Stimulated activated CD4-positive, alpha-beta T cell treated with anti-CD3 and anti-CD28 coated beads, Interleukin-15, amount 100 ng/mL, for 24 hours (primary cell): ENCODE results near the gene ADPRS.

ENCODE experiments used
- DNase-seq: peaks from one replicate; pipeline ENCODE4 v3.0.0-alpha.2; 2020

Gene ADPRS

DNA sequence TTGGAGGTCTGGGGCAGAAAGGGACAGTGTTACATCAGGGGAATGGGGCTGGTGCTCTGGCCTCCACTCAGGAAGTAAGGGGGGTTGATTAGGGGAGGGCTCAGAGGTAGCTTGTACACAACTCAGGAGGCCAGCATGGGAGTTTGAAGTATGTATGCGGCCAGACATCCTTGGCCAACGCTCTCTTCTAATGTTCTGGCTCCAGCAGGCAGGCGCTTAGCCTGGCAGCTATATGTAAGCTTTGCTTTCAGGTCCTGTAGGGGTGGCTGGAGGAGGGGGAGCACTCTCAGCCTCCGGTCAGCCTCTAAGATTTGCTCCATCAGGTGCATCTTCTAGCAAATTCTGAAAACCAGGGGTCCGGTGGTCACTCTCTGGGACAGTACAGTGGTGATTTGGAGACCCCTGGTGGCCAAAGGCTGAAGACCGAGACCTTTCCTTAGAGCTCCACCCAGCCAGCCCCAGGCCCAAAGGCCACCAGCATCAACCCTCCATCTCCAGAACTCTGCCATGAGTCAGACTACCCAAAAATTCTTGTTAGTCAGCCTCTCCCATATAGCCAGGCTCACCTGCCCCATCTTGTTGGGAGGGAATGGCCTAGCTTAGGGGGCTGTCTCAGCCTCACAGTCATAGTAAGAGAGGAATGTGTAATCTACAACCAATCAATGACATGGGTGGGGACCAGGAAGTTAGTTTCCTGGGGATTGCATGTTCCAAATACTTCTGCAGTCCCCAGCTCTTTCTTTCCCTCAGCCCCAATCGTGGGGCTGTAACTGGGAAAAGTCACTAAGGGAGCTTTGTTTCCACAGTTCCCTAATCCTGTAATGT lies 46.0 kb downstream of the ADPRS start:
- DNase-seq = peak; percentile 58

GRCh38 chr1:36135330-36135667 lies 46.6 kb downstream of the ADPRS start:
- DNase-seq = no peak

DNA sequence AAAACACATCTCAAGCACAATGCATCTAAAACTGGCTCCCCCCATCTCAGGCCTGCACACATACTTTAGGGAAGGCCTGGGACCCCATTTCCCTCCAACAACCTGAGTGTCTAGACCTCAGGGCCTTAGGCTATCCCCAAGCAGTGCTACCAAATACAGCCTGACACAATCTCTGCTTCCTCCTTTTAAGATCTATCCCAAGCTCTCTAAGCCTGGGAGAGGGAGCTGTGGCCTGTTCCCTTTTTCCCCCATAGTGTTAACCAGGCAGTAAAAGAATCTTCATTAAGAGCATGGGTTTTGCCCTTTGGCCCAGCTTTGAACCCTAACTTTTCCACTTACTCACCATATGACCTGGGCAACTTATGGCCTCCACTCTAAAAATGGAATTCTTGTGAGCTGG lies 47.1 kb downstream of the ADPRS start:
- no peak for DNase-seq

GRCh38 chr1:36136535-36136934 lies 47.8 kb downstream of the ADPRS start:
- no peak for DNase-seq

GRCh38 chr1:36137226-36137625 lies 48.5 kb downstream of the ADPRS start:
- no peak for DNase-seq

DNA sequence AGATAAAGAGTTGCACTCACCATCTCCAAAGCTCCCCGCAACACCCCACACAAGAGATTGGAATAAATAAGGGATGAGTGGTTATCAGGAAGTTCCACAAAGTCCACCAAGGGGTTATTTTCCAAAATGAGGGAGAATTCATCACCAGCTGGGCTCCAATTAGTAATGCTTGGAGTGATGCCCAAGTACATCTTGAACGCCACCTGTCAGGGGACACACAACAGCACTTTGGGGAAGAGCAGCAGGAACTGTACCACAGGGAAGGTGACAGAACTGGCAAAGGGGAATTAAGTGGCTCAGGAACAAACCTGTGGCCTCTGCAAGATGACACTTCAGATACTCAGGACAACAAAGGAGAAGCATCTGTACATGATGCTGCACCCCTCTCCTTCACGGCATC lies 49.1 kb downstream of the ADPRS start:
- no peak for DNase-seq

GRCh38 chr1:36139521-36139920 lies 50.8 kb downstream of the ADPRS start:
- DNase-seq = no peak

GRCh38 chr1:36142121-36142520 lies 53.4 kb downstream of the ADPRS start:
- no peak for DNase-seq

DNA sequence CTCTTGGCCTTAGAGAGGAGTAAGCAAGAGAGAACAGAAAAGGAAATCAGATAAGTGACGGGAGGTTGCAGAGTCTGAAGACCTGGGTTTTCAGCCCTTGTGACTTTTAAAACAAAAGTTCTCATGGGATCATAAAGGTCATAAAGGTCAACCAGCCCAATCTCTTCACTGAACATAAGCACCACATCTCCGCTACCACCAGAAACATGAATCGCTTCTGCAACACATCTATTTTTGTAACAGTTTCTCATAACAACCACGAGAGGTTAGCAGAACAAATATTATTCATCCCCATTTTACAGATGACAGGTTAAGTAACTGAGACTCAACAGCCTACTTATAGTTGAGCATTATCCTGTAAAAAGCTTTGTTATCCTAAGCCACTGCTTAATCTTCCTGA lies 54.7 kb downstream of the ADPRS start:
- DNase-seq = no peak
